Smooth muscle cell (in vitro differentiated cells): ENCODE results near the gene FAM227B. TPM values are rescaled to one million over a fixed set of nuclear protein-coding genes. Genes with fewer than 3 reads are reported as not detected.

Source experiments
- DNase-seq: peaks from one replicate; lab custom pipeline; 2025; ENCODE audit not compliant: unreplicated experiment; lab: John Stamatoyannopoulos, UW
- H2AFZ ChIP-seq: fragments of 200-600 bp; sonication (generic); 2 replicates; pipeline ENCODE4 v1.6.0; 2016; ENCODE audit warnings: antibody characterized with exemption, low read depth, mild to moderate bottlenecking
- H3F3A ChIP-seq: fragments of 200-600 bp; sonication (generic); 2 replicates; pipeline ENCODE4 v1.6.0; 2017; ENCODE audit warnings: antibody characterized with exemption, low read depth
- H3K27ac ChIP-seq: fragments of 200-600 bp; sonication (generic); 2 replicates; pipeline ENCODE4 v1.5.1; 2016; ENCODE audit warnings: low read depth, mild to moderate bottlenecking
- H3K27me3 ChIP-seq: fragments of 200-600 bp; sonication (generic); 2 replicates; pipeline ENCODE4 v1.6.1; 2016; ENCODE audit warnings: low read depth, mild to moderate bottlenecking
- H3K36me3 ChIP-seq: fragments of 200-600 bp; sonication (generic); 2 replicates; pipeline ENCODE4 v1.5.1; 2016; ENCODE audit warnings: low read depth
- H3K4me1 ChIP-seq: fragments of 200-600 bp; sonication (generic); 2 replicates; pipeline ENCODE4 v1.5.1; 2016; ENCODE audit warnings: low read depth
- H3K4me2 ChIP-seq: fragments of 200-600 bp; sonication (generic); 2 replicates; pipeline ENCODE4 v1.6.0; 2016; ENCODE audit warnings: mild to moderate bottlenecking
- H3K4me3 ChIP-seq: fragments of 200-600 bp; sonication (generic); 2 replicates; pipeline ENCODE4 v1.5.1; 2016; ENCODE audit warnings: mild to moderate bottlenecking
- H3K79me2 ChIP-seq: fragments of 200-600 bp; sonication (generic); 2 replicates; pipeline ENCODE4 v1.6.0; 2016; ENCODE audit warnings: low read depth, mild to moderate bottlenecking
- H3K9ac ChIP-seq: fragments of 200-600 bp; sonication (generic); 2 replicates; pipeline ENCODE4 v1.6.0; 2016; ENCODE audit warnings: low read depth
- H3K9me3 ChIP-seq: fragments of 200-600 bp; sonication (generic); replicated peaks from 2 replicates; pipeline ENCODE4 v1.5.1; 2016; ENCODE audit warnings: low read depth
- H4K20me1 ChIP-seq: fragments of 200-600 bp; sonication (generic); 2 replicates; pipeline ENCODE4 v1.6.0; 2016; ENCODE audit warnings: low read depth
- CTCF ChIP-seq: fragments of 200-600 bp; sonication (generic); IDR thresholded peaks from 2 replicates; pipeline ENCODE4 v1.5.1; 2017; ENCODE audit warnings: borderline replicate concordance, mild to moderate bottlenecking, antibody characterized with exemption; ENCODE audit not compliant: insufficient read depth, poor library complexity, severe bottlenecking
- WGBS: methylation state at CpG from one replicate; pipeline ENCODE4 v1.1.7; 2016; ENCODE audit warnings: low lambda C conversion rate; 5-methylcytosine and 5-hydroxymethylcytosine counted together
- polyA plus RNA-seq: library from polyadenylated mRNA; unstranded; fragments of >200 nt; fragmentation: Nextera tagmentation; extraction: Ambion mirVana; gene quantifications from 2 replicates; pipeline ENCODE4 v1.2.1, GENCODE V29; 2016
- total RNA-seq: library from RNA; depleted of rRNA; stranded (reverse); fragments of >200 nt; gene quantifications from 2 replicates; pipeline ENCODE4 v1.2.3, GENCODE V29; 2014

The FAM227B gene
- total and polyA plus RNA-seq, 2 experiments from 2014 or later = 7.5 to 9.7 TPM

- TF ChIP-seq CTCF = no peak
- no peak overlapping the region for H3K9ac ChIP-seq
- no peak overlapping the region for H2AFZ ChIP-seq
- no peaks in the 10 kb centered on the region for H3K79me2 ChIP-seq
- H3F3A ChIP-seq = no peaks in the 10 kb centered on the region
- peaks cover 3% of the 10 kb centered on the region for H3K36me3 ChIP-seq
- H3K4me1 ChIP-seq = no peaks in the 10 kb centered on the region
- no peak overlapping the region for H3K27ac ChIP-seq
- 30% methylated on average over 1 of the region's 1 CpG for WGBS
- H3K27me3 ChIP-seq = no peaks in the 10 kb centered on the region
- no peak for DNase-seq
- H3K9me3 ChIP-seq = no peaks in the 10 kb centered on the region
- H3K4me3 ChIP-seq = no peak overlapping the region
- H4K20me1 ChIP-seq = no peaks in the 10 kb centered on the region
- no peak overlapping the region for H3K4me2 ChIP-seq
Measured at GRCh38 chr15:49290191-49290590, 330.4 kb downstream of the FAM227B start.

- H3K9ac ChIP-seq = no peak overlapping the region
- H3K4me3 ChIP-seq = no peak overlapping the region
- no peaks in the 10 kb centered on the region for H3K27me3 ChIP-seq
- H3K4me1 ChIP-seq = no peaks in the 10 kb centered on the region
- H3F3A ChIP-seq = no peaks in the 10 kb centered on the region
- H3K79me2 ChIP-seq = no peaks in the 10 kb centered on the region
- no peak for DNase-seq
- no peak overlapping the region for H3K4me2 ChIP-seq
- WGBS = 98% methylated on average over 2 of the region's 2 CpGs
- no peak overlapping the region for H3K27ac ChIP-seq
- H3K9me3 ChIP-seq = no peaks in the 10 kb centered on the region
- H2AFZ ChIP-seq = no peak overlapping the region
- TF ChIP-seq CTCF = no peak
- peaks cover 3% of the 10 kb centered on the region for H3K36me3 ChIP-seq
- no peaks in the 10 kb centered on the region for H4K20me1 ChIP-seq
Measured at GRCh38 chr15:49288391-49288790, 332.2 kb downstream of the FAM227B start.

GRCh38 chr15:49287481-49287880 is 333.1 kb downstream of the FAM227B start:
- Histone ChIP-seq H3K4me2 (no peak overlapping the region), H3K9ac (no peak overlapping the region), H3K27ac (no peak overlapping the region), H3F3A (no peaks in the 10 kb centered on the region), H3K4me1 (no peaks in the 10 kb centered on the region), H3K27me3 (no peaks in the 10 kb centered on the region), H3K79me2 (no peaks in the 10 kb centered on the region), H2AFZ (no peak overlapping the region), H3K36me3 (no peaks in the 10 kb centered on the region), H3K4me3 (no peak overlapping the region), H3K9me3 (no peaks in the 10 kb centered on the region), H4K20me1 (no peaks in the 10 kb centered on the region)
- DNase-seq = no peak
- no peak for TF ChIP-seq CTCF

- DNase-seq = no peak
- WGBS = 89% methylated on average over 4 of the region's 4 CpGs
- H3K27ac ChIP-seq = no peak overlapping the region
Measured at GRCh38 chr15:49286649-49287404, 333.8 kb downstream of the FAM227B start.

More at GRCh38 chr15:49286649-49287404, 333.8 kb downstream of the FAM227B start:
- Histone ChIP-seq H2AFZ (no peak overlapping the region), H3K4me3 (no peak overlapping the region), H3K27me3 (no peaks in the 10 kb centered on the region), H3K9me3 (no peaks in the 10 kb centered on the region), H3K9ac (no peak overlapping the region), H3K4me1 (no peaks in the 10 kb centered on the region), H3K4me2 (no peak overlapping the region), H3K79me2 (no peaks in the 10 kb centered on the region), H3F3A (no peaks in the 10 kb centered on the region), H4K20me1 (no peaks in the 10 kb centered on the region), H3K36me3 (no peaks in the 10 kb centered on the region)
- no peak for TF ChIP-seq CTCF
